IMR-90 (cell line): Measurements from ENCODE around the gene RNF217. TPM values are rescaled to one million over a fixed set of nuclear protein-coding genes. Genes with fewer than 3 reads are reported as not detected.

Source experiments
- ATAC-seq: fragments of 200-7000 bp; cut with Tn5 transposase; 2 replicates; pipeline ENCODE4 v1.9.1; 2020; ENCODE audit warnings: low read depth, mild to moderate bottlenecking, moderate library complexity
- BruUV-seq: library from RNA; stranded (reverse); fragments of 400-500 nt; replicated peaks from 2 replicates; lab custom pipeline; 2021; lab: Mats Ljungman, UMichigan
- CTCF ChIA-PET: fragments of 300-600 bp; formaldehyde crosslinking; extraction: SDS; loops from one replicate; lab custom pipeline; 2021; ENCODE audit warnings: antibody characterized with exemption; lab: Yijun Ruan, JAX
- POLR2A ChIA-PET: fragments of 300-600 bp; sonication (Branson Sonifier 250); formaldehyde crosslinking; loops from one replicate; lab custom pipeline; 2022; ENCODE audit warnings: antibody characterized with exemption; ENCODE audit not compliant: unreplicated experiment; lab: Charles Lee
- DNase-seq: peaks from one replicate; pipeline ENCODE4 v3.0.0; 2013
- H2AFZ ChIP-seq: replicated peaks from 2 replicates; pipeline ENCODE3; 2013; ENCODE audit warnings: low read length, mild to moderate bottlenecking; ENCODE audit not compliant: poor library complexity
- H2AK5ac ChIP-seq: 2 replicates; pipeline ENCODE4 v1.6.1; 2013; ENCODE audit warnings: low read depth, low read length, inconsistent platforms
- H2AK9ac ChIP-seq: replicated peaks from 2 replicates; pipeline ENCODE3; 2013; ENCODE audit warnings: mild to moderate bottlenecking, low read depth, low read length, moderate library complexity; ENCODE audit not compliant: poor library complexity
- H2BK120ac ChIP-seq: 2 replicates; pipeline ENCODE4 v1.6.1; 2013; ENCODE audit warnings: low read depth, low read length, inconsistent platforms
- H2BK15ac ChIP-seq: 3 replicates; pipeline ENCODE4 v1.6.1; 2013; ENCODE audit warnings: low read depth, low read length, inconsistent platforms
- H2BK20ac ChIP-seq: 2 replicates; pipeline ENCODE4 v1.6.1; 2013; ENCODE audit warnings: low read depth, mild to moderate bottlenecking, inconsistent platforms, low read length, moderate library complexity
- H2BK5ac ChIP-seq: 2 replicates; pipeline ENCODE4 v1.6.1; 2013; ENCODE audit warnings: mild to moderate bottlenecking, low read depth, low read length, inconsistent platforms; ENCODE audit not compliant: poor library complexity, severe bottlenecking
- H3K14ac ChIP-seq: replicated peaks from 2 replicates; pipeline ENCODE4 v1.6.1; 2013; ENCODE audit warnings: low read depth, low read length, inconsistent platforms
- H3K18ac ChIP-seq: 2 replicates; pipeline ENCODE4 v1.6.1; 2013; ENCODE audit warnings: low read depth, low read length, control low read depth
- H3K23ac ChIP-seq: 2 replicates; pipeline ENCODE4 v1.6.1; 2013; ENCODE audit warnings: low read depth, low read length, inconsistent platforms
- H3K27ac ChIP-seq: 2 replicates; pipeline ENCODE4 v1.5.1; 2013; ENCODE audit warnings: mild to moderate bottlenecking, control low read depth, low read length; ENCODE audit not compliant: insufficient read depth
- H3K27me3 ChIP-seq: 2 replicates; pipeline ENCODE4 v1.6.1; 2013; ENCODE audit warnings: low read length; ENCODE audit not compliant: control insufficient read depth, insufficient read depth
- H3K36me3 ChIP-seq: 2 replicates; pipeline ENCODE4 v1.6.1; 2013; ENCODE audit warnings: low read length, mixed read lengths; ENCODE audit not compliant: control insufficient read depth, insufficient read depth
- H3K4ac ChIP-seq: 2 replicates; pipeline ENCODE4 v1.6.1; 2013; ENCODE audit warnings: low read depth, low read length, inconsistent platforms
- H3K4me1 ChIP-seq: 2 replicates; pipeline ENCODE4 v1.6.1; 2013; ENCODE audit warnings: low read length, mixed read lengths; ENCODE audit not compliant: control insufficient read depth, insufficient read depth
- H3K4me2 ChIP-seq: 2 replicates; pipeline ENCODE4 v1.6.1; 2013; ENCODE audit warnings: low read depth, mild to moderate bottlenecking, control low read depth, low read length, moderate library complexity
- H3K4me3 ChIP-seq: 2 replicates; pipeline ENCODE4 v1.5.1; 2013; ENCODE audit warnings: low read depth, mild to moderate bottlenecking, control low read depth, low read length, moderate library complexity; ENCODE audit not compliant: insufficient read depth
- H3K56ac ChIP-seq: 2 replicates; pipeline ENCODE4 v1.6.1; 2013; ENCODE audit warnings: low read length, inconsistent platforms; ENCODE audit not compliant: insufficient read depth; ENCODE audit errors: extremely low read depth
- H3K79me1 ChIP-seq, 2 experiments: 2 replicates each; pipeline ENCODE4 v1.6.1; 2013; ENCODE audit warnings: low read length in 2 of 2, inconsistent platforms in 1 of 2, low read depth in 1 of 2
- H3K9ac ChIP-seq: 2 replicates; pipeline ENCODE4 v1.6.1; 2013; ENCODE audit warnings: low read depth, low read length, control low read depth
- H3K9me1 ChIP-seq: 2 replicates; pipeline ENCODE4 v1.6.1; 2013; ENCODE audit warnings: low read length, inconsistent platforms; ENCODE audit not compliant: insufficient read depth
- H3K9me3 ChIP-seq: 2 replicates; pipeline ENCODE4 v1.6.1; 2013; ENCODE audit warnings: low read length; ENCODE audit not compliant: control insufficient read depth, insufficient read depth
- H4K20me1 ChIP-seq: 2 replicates; pipeline ENCODE4 v1.6.1; 2013; ENCODE audit warnings: low read length, inconsistent platforms; ENCODE audit not compliant: insufficient read depth
- H4K5ac ChIP-seq: 2 replicates; pipeline ENCODE4 v1.6.1; 2013; ENCODE audit warnings: mild to moderate bottlenecking, low read depth, low read length, control low read depth
- H4K8ac ChIP-seq, 2 experiments: 2 replicates each; pipeline ENCODE4 v1.6.1; 2013; ENCODE audit warnings: low read depth in 2 of 2, low read length in 2 of 2, control low read depth in 1 of 2, inconsistent platforms in 1 of 2
- H4K91ac ChIP-seq: 2 replicates; pipeline ENCODE4 v1.6.1; 2013; ENCODE audit warnings: low read depth, low read length, inconsistent platforms; ENCODE audit not compliant: insufficient read depth
- BHLHE40 ChIP-seq: fragments of 150-350 bp; IDR thresholded peaks from 2 replicates; pipeline ENCODE4 v1.6.1; 2016; ENCODE audit warnings: mild to moderate bottlenecking, low read depth, low read length
- CEBPB ChIP-seq: IDR thresholded peaks from 2 replicates; pipeline ENCODE4 v1.6.1; 2012; ENCODE audit warnings: low read depth, low read length, improper control_type of control experiment
- CHD1 ChIP-seq: IDR thresholded peaks from 2 replicates; pipeline ENCODE4 v1.6.1; 2012; ENCODE audit warnings: low read depth, low read length, improper control_type of control experiment
- FOS ChIP-seq: fragments of 150-350 bp; IDR thresholded peaks from 2 replicates; pipeline ENCODE4 v1.6.1; 2016; ENCODE audit warnings: low read depth, low read length
- NFE2L2 ChIP-seq: fragments of 150-350 bp; IDR thresholded peaks from 2 replicates; pipeline ENCODE4 v1.6.1; 2016; ENCODE audit warnings: low read depth, mild to moderate bottlenecking, low read length
- RAD21 ChIP-seq: IDR thresholded peaks from 2 replicates; pipeline ENCODE4 v1.6.1; 2012; ENCODE audit warnings: low read length, improper control_type of control experiment
- RFX5 ChIP-seq: IDR thresholded peaks from 2 replicates; pipeline ENCODE4 v1.8.0; 2012; ENCODE audit warnings: low read depth, mild to moderate bottlenecking, low read length, moderate library complexity
- SMC3 ChIP-seq: fragments of 150-350 bp; IDR thresholded peaks from 2 replicates; pipeline ENCODE4 v1.6.1; 2016; ENCODE audit warnings: low read depth, mild to moderate bottlenecking, antibody characterized with exemption, low read length, moderate library complexity
- WGBS, 2 experiments: methylation state at CpG; one replicate each; pipeline versions ENCODE4 v1.1.5 to v1.1.7; 2013; ENCODE audit warnings: missing lambda C conversion rate in 2 of 2; ENCODE audit not compliant: insufficient read length in 1 of 2; ENCODE audit errors: extremely low coverage in 2 of 2; 5-methylcytosine and 5-hydroxymethylcytosine counted together
- dilution Hi-C: fragments of 300-500 bp; cut with HindIII; formaldehyde crosslinking; loops from one replicate; pipeline ENCODE4 v1.14.3; 2018; ENCODE audit warnings: low sequenced_read_pairs; ENCODE audit not compliant: unreplicated experiment
- in situ Hi-C: fragments of 300-500 bp; cut with MboI; formaldehyde crosslinking; loops from 3 replicates; pipeline ENCODE4 v1.14.3; 2019; ENCODE audit warnings: low sequenced_read_pairs, inconsistent platforms, mixed read lengths
- intact Hi-C: fragments of 100-400 bp; cut with micrococcal nuclease; formaldehyde crosslinking; loops from 2 replicates; pipeline ENCODE4 v1.10.0; 2022
- polyA plus RNA-seq, 3 experiments: library from polyadenylated mRNA; depleted of rRNA; stranded (reverse); fragments of >200 nt; gene quantifications; 2 replicates each; pipeline ENCODE4 v1.2.3, GENCODE V29; 2012; ENCODE audit warnings: low replicate concordance in 1 of 3
- total RNA-seq: library from RNA; depleted of rRNA; stranded (reverse); fragments of >200 nt; gene quantifications from 2 replicates; pipeline ENCODE4 v1.2.3, GENCODE V29; 2012
- TF ChIP-seq, protein P1 (sequence below): fragments of 150-350 bp; IDR thresholded peaks from 2 replicates; pipeline ENCODE4 v1.6.1; 2016; ENCODE audit warnings: low read depth, mild to moderate bottlenecking, low read length, moderate library complexity, borderline replicate concordance

RNF217 gene
- total and polyA plus RNA-seq, 2 of the 4 experiments (the other 2 are of a cell fraction): 11.7 to 20.4 TPM

DNA sequence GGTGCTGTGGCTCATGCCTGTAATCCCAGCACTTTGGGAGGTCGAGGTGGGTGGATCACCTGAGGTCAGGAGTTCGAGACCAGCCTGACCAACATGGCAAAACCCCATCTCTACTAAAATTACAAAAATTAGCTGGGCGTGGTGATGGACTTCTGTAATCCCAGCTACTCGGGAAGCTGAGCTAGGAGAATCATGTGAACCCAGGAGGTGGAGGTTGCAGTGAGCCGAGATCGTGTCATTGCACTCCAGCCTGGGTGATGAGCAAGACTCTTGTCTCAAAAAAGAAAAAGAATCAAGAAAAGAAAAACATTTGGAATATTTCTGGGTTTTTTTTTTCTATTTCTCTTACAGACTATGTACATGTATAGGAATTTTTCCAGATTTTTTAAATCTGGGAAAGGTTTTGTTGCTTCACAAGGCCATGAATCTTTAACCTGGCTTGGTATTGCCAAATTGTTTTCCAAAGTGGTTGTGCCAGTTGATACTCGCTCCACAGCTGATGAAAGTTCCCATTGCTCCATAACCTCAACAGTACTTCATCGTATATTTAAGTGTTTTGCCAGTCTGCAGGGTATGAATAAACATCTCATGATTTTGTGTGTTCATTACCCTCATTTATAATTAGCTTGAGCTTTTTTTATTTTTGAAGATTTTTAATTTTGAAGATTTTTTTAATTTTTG lies 33.5 kb downstream of the RNF217 start:
- Histone ChIP-seq H2AK5ac (no peak overlapping the region), H3K14ac (no peak overlapping the region), H3K9ac (no peak overlapping the region), H4K20me1 (no peaks in the 10 kb centered on the region), H4K91ac (no peak overlapping the region), H2AK9ac (no peak overlapping the region), H3K9me3 (no peaks in the 10 kb centered on the region), H3K18ac (no peak overlapping the region), H4K8ac (no peak overlapping the region), H2BK20ac (no peak overlapping the region), H3K27me3 (no peaks in the 10 kb centered on the region), H2BK120ac (no peak overlapping the region), H3K23ac (peak overlapping the region; percentile 6; the same call in 1 of the 2 replicates), H3K4me1 (peaks cover 10% of the 10 kb centered on the region), H2BK5ac (no peak overlapping the region), H2BK15ac (no peak overlapping the region), H3K56ac (no peak overlapping the region), H3K4me2 (no peak overlapping the region), H3K27ac (no peak overlapping the region), H3K4ac (no peak overlapping the region), H3K4me3 (no peak overlapping the region), H3K36me3 (peaks cover 4% of the 10 kb centered on the region), H3K79me1 (peaks cover 35 to 65% of the 10 kb centered on the region in 2 experiments), H2AFZ (no peak overlapping the region), H3K9me1 (peaks cover 6% of the 10 kb centered on the region; the same call in 1 of the 2 replicates), H4K5ac (no peak overlapping the region; the same call in 1 of the 2 replicates)
- POLR2A ChIA-PET: no interaction called here
- intact Hi-C loops: no loop called here
- in situ Hi-C loops: no loop called here
- dilution Hi-C loops: no loop called here
- ATAC-seq: no peak
- no peak for DNase-seq
- CTCF ChIA-PET: no interaction called here
- no CpG with 5 or more reads among the region's 8 CpGs for WGBS, 2 experiments
- no peak for TF ChIP-seq NFE2L2
- no peak for TF ChIP-seq CEBPB
- no peak for TF ChIP-seq FOS
- TF ChIP-seq SMC3: no peak
- TF ChIP-seq, protein P1, sequence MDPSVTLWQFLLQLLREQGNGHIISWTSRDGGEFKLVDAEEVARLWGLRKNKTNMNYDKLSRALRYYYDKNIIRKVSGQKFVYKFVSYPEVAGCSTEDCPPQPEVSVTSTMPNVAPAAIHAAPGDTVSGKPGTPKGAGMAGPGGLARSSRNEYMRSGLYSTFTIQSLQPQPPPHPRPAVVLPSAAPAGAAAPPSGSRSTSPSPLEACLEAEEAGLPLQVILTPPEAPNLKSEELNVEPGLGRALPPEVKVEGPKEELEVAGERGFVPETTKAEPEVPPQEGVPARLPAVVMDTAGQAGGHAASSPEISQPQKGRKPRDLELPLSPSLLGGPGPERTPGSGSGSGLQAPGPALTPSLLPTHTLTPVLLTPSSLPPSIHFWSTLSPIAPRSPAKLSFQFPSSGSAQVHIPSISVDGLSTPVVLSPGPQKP: no peak
- no peak for TF ChIP-seq BHLHE40
- TF ChIP-seq RFX5: no peak
- no peak for TF ChIP-seq RAD21
- no peak for TF ChIP-seq CHD1
- no TSS peak for BruUV-seq
